Right kidney (tissue), 1 donor: ENCODE results near the gene HDAC9.
"Not testable (repeated sequence)": the region's sequence is repeated elsewhere in the genome, so short reads cannot be mapped to it uniquely, and the experiment has no call there.

ENCODE experiments used
- DNase-seq: peaks from one replicate; pipeline ENCODE4 v3.0.0-alpha.2; 2016

The HDAC9 gene

GRCh38 chr7:18666107-18666728, 170.7 kb downstream of the HDAC9 start:
- DNase-seq, result peak; percentile 23

GRCh38 chr7:18667466-18667865, 171.9 kb downstream of the HDAC9 start:
- no peak for DNase-seq

GRCh38 chr7:18671176-18671575, 175.6 kb downstream of the HDAC9 start:
- no peak for DNase-seq

DNA sequence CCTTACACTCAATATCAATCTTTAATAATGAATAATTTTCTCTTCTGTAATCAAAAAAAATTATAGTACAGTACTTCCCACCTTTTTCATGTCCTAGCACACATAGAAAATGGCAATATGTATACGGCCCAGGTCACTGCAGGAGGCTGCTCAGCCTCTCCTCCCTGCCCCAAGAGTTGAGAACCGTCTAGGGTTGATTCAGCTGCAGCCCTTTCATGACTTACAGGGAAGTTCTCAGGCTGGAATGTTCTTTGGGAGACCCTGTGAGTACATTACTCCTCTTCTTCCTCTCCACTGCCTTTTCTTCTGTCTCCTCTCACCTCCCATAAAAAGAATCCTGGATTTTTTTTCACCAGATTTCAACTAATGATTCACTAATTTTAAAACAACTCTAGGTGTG, 180.0 kb downstream of the HDAC9 start:
- DNase-seq, result no peak

- no peak for DNase-seq
These were observed 183.7 kb downstream of the HDAC9 start for GRCh38 chr7:18679261-18679660.

DNA sequence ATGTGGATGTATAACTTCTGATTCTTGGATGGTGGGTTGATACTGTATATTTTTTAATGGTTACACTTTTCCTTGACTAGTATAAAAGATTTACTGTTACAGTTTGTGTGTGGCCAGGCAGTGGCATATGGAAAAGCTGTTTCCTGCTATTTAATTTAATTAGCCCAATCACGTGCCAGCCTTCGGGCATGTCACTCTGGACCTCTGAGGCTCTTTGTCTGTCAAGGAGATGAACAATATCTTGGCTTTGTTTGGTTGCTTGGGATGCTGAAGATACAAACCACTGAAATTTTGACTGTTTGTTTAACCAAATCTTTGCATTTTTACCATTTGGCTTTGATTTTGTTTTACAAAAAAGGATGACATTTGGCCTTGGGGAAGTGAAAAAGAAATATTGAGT, 185.0 kb downstream of the HDAC9 start:
- no peak for DNase-seq

DNA sequence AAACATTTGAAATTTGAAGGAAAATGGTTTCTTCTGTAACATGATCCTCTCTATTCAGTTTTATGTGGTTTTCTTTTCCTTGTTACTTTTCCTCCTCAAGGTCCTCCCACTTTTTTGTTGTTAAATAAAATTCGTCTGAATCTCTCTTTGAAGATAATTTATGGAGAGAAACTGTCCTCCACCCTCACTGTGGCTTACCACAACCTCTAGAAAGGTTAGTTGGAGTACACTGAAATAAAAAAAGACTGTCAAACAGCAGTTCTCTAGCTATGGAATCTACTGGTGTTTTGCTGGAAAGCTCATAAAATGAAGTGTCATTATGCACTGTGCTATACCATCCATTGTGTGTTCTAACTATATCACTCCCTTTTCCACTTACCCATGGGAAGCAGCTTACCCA, 189.4 kb downstream of the HDAC9 start:
- no peak for DNase-seq

DNA sequence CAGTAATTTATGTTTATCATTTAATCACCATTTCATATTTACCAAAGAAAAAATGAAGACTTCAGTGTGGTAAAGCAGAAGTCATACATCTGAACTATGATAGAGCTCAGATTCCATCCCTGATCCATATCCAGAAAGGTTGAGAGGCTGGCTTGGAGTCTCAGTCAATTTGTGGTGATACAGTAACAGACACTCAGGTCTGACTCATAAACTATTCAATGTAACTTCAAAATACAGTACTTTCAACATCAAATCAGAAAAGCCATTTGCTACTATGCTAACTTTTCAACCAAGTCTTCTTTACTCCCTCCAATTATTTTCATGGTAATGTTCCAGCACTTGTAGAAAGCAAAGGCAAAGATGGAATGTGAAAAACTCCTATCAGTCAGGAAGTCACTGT, 190.4 kb downstream of the HDAC9 start:
- no peak for DNase-seq

DNA sequence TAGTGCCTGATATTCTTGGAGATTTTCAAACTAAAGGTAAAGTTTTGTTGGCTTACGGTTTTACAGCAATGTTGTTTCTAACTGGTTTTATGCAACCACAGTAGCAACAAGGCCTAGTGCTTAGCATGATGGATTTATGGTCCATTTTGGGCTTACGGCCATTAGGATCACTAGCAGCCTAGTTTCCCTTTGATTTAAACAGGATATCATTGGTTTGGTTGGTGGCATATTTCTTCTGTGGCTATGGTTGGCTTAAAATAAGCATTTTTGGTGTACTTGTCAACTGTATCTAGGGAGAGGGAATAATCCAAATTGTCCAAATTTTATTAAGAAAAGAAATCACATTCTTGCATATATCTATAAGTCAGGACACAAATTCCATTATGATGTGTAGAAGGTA, 194.0 kb downstream of the HDAC9 start:
- DNase-seq, result no peak

GRCh38 chr7:18693406-18693805, 197.9 kb downstream of the HDAC9 start:
- no peak for DNase-seq

DNA sequence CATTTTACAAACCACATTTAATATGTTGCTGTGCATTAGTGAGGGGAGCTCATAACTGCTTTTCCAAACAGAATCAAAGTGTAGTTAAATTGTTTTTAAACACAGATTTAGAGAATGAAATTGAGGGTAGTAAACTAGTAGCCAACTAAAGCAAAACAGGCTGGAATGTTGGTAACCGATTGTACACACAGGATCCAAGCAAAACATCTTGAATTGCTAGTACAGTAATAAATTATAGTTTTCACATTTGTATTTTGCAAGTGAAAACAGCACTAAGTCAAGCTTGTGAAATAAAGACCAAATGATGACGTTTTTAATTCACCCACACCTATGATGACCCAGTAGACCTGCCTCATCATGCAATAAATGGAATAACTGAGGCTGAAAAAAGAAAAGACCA, 198.3 kb downstream of the HDAC9 start:
- no peak for DNase-seq

DNA sequence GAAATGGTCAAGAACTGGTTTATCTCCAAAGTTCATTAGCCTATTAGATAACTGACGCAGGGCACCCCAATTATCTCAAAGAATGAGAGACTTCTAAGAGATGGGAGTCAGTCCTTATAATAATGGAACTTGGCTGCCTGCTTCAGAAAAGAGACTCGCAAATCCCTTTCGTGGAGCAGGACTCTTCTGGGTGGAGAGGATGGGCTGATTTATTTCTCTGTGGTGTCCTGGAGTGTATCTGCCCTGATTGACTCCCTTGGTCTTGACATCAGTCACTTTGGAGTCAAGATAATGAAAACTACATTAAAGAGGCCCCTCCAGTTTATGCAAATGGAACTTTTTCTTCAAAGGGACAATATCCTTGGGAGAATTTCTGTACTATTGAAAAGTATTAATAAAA, 198.9 kb downstream of the HDAC9 start:
- no peak for DNase-seq

DNA sequence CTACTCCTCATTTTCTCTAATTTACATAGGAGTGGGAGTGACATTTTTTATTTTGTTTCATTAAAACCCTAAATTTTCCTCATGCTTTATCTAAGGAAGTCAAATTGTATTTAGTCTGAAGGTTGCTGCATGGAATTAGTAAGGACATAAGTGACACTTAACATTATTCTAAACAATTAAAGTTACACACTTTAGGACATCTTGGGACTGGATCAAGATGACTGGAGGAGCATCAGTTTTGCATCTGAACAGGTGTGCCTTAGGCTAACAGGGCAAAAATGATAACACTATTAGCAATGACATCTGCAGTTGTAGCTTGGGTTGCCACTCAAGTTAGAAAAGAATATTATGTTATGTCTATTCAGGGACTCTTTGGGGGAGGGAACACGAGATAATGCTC, 199.4 kb downstream of the HDAC9 start:
- no peak for DNase-seq

GRCh38 chr7:18698258-18698734, 202.7 kb downstream of the HDAC9 start:
- no peak for DNase-seq

DNA sequence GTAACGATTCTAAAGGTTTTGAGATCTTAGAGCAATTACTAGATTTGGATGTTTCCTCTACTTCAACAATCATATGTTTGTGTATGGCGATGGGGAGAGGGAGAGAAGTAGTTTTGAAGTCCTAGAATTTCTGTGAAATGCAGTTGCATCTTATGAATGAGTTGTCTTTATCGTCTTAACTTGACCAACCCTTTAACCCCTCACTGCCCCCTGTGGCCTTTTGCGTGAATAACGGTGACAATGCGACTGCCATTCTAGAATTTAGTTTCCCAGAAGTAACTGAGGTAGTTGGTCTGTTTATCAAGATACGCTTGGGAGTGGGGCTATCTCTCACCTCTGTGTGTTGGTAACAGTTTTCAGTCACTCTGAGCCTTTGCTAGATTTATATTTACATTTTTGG, 204.6 kb downstream of the HDAC9 start:
- DNase-seq, result no peak

- no peak for DNase-seq
These were observed 206.7 kb downstream of the HDAC9 start for GRCh38 chr7:18702071-18702829.

DNA sequence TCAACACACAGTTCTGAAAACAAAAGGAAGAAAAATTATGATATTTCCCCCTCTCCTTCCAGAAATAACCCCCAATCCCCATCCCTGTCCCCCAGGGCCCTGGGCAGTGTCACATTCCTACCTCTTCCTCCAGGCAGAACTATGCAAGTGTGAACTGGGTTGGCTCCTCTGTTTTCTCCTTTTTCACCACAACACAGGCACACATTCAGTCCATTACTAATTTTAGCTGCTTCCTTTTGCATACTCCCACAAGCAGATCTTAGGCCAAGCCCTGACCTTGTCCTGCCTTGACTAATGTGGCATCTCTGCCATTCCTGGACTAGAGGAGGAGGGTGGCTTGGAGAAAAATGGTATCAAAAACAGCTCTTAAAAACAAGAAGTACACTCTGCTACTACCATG, 208.1 kb downstream of the HDAC9 start:
- DNase-seq, result no peak

DNA sequence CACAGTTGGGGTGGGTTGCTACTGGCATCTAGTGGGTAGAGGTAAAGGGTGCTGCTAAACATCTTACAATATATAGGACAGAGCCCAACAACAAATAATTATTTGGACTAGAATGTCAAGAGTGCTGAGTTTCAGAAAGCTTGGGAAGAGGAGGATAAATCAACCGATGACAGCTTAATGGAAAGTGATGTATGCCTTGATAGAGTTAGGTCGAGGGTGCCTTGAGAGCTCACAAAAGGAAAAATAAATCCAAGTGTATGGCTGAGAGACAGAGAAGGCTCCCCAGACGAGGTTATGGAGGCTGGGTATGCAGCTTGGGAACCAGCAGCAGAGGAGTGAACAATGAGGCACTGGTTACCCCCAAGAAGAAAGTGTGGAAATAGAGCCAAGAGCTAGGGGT, 211.1 kb downstream of the HDAC9 start:
- DNase-seq, result no peak

DNA sequence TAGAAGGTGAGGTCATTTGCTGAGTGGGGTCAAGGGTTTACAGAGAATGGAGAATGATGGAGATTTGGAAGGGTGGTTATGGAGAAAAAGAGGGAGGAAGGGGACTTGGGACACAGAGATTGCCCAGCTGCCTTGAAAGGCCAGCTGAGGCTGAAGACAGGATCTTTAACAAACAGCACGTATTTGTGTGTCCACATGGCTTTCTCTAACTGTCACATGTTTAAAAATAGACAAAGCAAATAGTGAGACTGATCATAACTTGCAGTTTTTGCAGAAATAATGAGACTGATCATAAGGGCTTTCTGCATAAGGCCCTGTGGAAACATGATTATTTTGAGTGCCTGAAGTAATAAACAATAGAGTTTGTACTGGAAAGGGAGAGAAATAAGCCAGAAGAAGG, 212.7 kb downstream of the HDAC9 start:
- DNase-seq, result no peak

DNA sequence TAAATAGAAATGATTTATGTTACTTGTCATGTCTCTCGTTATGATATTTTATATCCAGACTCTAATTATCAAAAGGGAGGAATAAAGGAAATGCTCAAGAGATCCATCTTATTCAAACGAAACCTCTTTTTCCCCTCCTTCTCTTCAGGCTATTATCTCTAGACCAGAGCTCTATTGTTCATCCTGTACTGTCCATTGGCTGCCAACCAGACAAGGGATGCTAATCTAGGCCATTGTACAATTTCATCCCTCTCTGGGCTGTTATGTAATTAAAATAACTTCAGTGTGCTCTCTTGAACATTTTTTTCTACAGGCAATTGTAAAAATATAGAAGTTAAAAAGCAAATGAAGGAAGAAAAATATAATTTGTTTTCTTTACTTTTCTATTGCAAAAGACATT, 220.4 kb downstream of the HDAC9 start:
- no peak for DNase-seq

DNA sequence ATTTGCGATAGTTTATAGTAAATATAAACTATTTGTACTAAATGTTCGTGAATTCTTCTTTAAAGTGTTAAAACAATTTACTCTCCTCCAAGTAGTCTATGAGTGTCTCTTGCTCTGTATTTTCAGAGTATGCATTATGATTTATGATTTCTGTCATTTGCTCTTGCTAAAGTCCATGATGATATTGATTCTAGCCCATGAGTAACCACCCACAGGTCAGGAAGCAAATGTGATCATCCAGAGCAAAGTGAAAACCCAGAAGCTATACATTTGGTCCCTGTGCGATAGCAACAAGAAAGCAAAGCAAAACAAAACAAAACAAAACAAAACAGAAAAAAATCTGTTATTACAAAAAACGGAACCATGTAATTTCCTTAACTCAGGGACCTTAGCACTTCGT, 225.9 kb downstream of the HDAC9 start:
- DNase-seq, result no peak

- DNase-seq, result no peak
These were observed 228.8 kb downstream of the HDAC9 start for GRCh38 chr7:18724318-18724717.

GRCh38 chr7:18727115-18727870, 231.7 kb downstream of the HDAC9 start:
- no peak for DNase-seq

GRCh38 chr7:18736012-18736411, 240.5 kb downstream of the HDAC9 start:
- not testable (repeated sequence) for DNase-seq
